GM18498 (cell line): Measurements from ENCODE around the gene RMND1.

Experiments
- ATAC-seq: cut with Tn5 transposase; IDR thresholded peaks from one replicate; pipeline ENCODE4 v1.9.1; 2021; ENCODE audit warnings: mild to moderate bottlenecking, moderate library complexity; ENCODE audit not compliant: unreplicated experiment

The RMND1 gene

GRCh38 chr6:151422981-151423380, 28.9 kb downstream of the RMND1 start:
- no peak for ATAC-seq

GRCh38 chr6:151417477-151417876, 34.4 kb downstream of the RMND1 start:
- no peak for ATAC-seq

- no peak for ATAC-seq
Observed at GRCh38 chr6:151414641-151415260, 37.2 kb downstream of the RMND1 start.

- ATAC-seq: no peak
Observed at GRCh38 chr6:151413372-151414145, 38.4 kb downstream of the RMND1 start.

- ATAC-seq: no peak
Observed at GRCh38 chr6:151412909-151413308, 39.0 kb downstream of the RMND1 start.

- ATAC-seq: no peak
Observed at GRCh38 chr6:151409679-151410078, 42.2 kb downstream of the RMND1 start.

- ATAC-seq: peak; percentile 68
Observed at GRCh38 chr6:151409260-151409659, 42.7 kb downstream of the RMND1 start.

GRCh38 chr6:151408858-151409257, 43.1 kb downstream of the RMND1 start:
- peak; percentile 3 for ATAC-seq

- ATAC-seq: no peak
Observed at GRCh38 chr6:151403919-151404308, 48.0 kb downstream of the RMND1 start.

- no peak for ATAC-seq
Observed at GRCh38 chr6:151402228-151402627, 49.7 kb downstream of the RMND1 start.

- no peak for ATAC-seq
Observed at GRCh38 chr6:151400473-151400872, 51.5 kb downstream of the RMND1 start.

GRCh38 chr6:151399679-151400078, 52.2 kb downstream of the RMND1 start:
- no peak for ATAC-seq

GRCh38 chr6:151393410-151393809, 58.5 kb downstream of the RMND1 start:
- no peak for ATAC-seq

- no peak for ATAC-seq
Observed at GRCh38 chr6:151392427-151392826, 59.5 kb downstream of the RMND1 start.

GRCh38 chr6:151391471-151392413, 60.2 kb downstream of the RMND1 start, which contains the start of gene ZBTB2:
TSS of gene ZBTB2 (minus strand) at chr6:151391559. CDS start at chr6:151373637, 17,922 bp downstream.
- peak; percentile 10 for ATAC-seq

- peak; percentile 14 for ATAC-seq
Observed at GRCh38 chr6:151390851-151391470, 61.0 kb downstream of the RMND1 start.

GRCh38 chr6:151390276-151390850, 61.6 kb downstream of the RMND1 start:
- peak; percentile 83 for ATAC-seq

- peak; percentile 70 for ATAC-seq
Observed at GRCh38 chr6:151389618-151390275, 62.2 kb downstream of the RMND1 start.

- no peak for ATAC-seq
Observed at GRCh38 chr6:151388997-151389617, 62.8 kb downstream of the RMND1 start.
